ENCODE data around the gene SLC6A19. TPM values are rescaled to one million over a fixed set of nuclear protein-coding genes. Genes with fewer than 3 reads are reported as not detected.

The SLC6A19 gene
- total RNA-seq, 1 experiment from 2014 or later: not detected

- TF ChIP-seq EZH2 (IDR thresholded peaks at IDR 0.05; ENCODE audit: low read length, unreplicated experiment) (no peak), EZH2phosphoT487 (IDR thresholded peaks at IDR 0.05; ENCODE audit: borderline replicate concordance, low read length) (no peak)
- TF ChIP-seq, protein P1, sequence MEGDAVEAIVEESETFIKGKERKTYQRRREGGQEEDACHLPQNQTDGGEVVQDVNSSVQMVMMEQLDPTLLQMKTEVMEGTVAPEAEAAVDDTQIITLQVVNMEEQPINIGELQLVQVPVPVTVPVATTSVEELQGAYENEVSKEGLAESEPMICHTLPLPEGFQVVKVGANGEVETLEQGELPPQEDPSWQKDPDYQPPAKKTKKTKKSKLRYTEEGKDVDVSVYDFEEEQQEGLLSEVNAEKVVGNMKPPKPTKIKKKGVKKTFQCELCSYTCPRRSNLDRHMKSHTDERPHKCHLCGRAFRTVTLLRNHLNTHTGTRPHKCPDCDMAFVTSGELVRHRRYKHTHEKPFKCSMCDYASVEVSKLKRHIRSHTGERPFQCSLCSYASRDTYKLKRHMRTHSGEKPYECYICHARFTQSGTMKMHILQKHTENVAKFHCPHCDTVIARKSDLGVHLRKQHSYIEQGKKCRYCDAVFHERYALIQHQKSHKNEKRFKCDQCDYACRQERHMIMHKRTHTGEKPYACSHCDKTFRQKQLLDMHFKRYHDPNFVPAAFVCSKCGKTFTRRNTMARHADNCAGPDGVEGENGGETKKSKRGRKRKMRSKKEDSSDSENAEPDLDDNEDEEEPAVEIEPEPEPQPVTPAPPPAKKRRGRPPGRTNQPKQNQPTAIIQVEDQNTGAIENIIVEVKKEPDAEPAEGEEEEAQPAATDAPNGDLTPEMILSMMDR (conservative IDR thresholded peaks at IDR 0.05; ENCODE audit: low read depth, low read length): no peak
- CTCF ChIA-PET: no interaction called here
- Histone ChIP-seq H3K4me1 (ENCODE audit: insufficient read depth, low read length) (no peaks in the 10 kb centered on the region), H3K79me2 (ENCODE audit: low read length) (no peaks in the 10 kb centered on the region), H3K36me3 (ENCODE audit: low read depth, low read length) (no peaks in the 10 kb centered on the region), H3K27me3 (ENCODE audit: low read length) (peaks cover 33% of the 10 kb centered on the region), H3K9me2 (replicated peaks; ENCODE audit: low read length) (no peaks in the 10 kb centered on the region), H4K20me1 (ENCODE audit: low read length) (no peaks in the 10 kb centered on the region), H3K9me3 (ENCODE audit: low read length) (no peaks in the 10 kb centered on the region), H3K4me2 (ENCODE audit: low read length) (no peak overlapping the region), H2AFZ (ENCODE audit: low read length) (no peak overlapping the region), H3K4me3 (ENCODE audit: low read length) (no peak overlapping the region), H3K27ac (ENCODE audit: low read length) (no peak overlapping the region), H3K9ac (ENCODE audit: low read length) (no peak overlapping the region), H3F3A (ENCODE audit: low read length, unreplicated experiment) (no peaks in the 10 kb centered on the region)
- ATAC-seq: no peak
- BruUV-seq (replicated peaks): no TSS peak
- intact Hi-C loops (cut with micrococcal nuclease): no loop called here
- no peak for DNase-seq
- POLR2A ChIA-PET (ENCODE audit: unreplicated experiment): no interaction called here
These were observed 2.1 kb upstream of the SLC6A19 start for GRCh38 chr5:1199340-1199648.

- H3K9me2 ChIP-seq (replicated peaks; ENCODE audit: low read length): no peaks in the 10 kb centered on the region
- intact Hi-C loops (cut with micrococcal nuclease): no loop called here
- H3K9ac ChIP-seq (ENCODE audit: low read length): no peak overlapping the region
- no peaks in the 10 kb centered on the region for H3K36me3 ChIP-seq (ENCODE audit: low read depth, low read length)
- H3K9me3 ChIP-seq (ENCODE audit: low read length): no peaks in the 10 kb centered on the region
- no peaks in the 10 kb centered on the region for H3F3A ChIP-seq (ENCODE audit: low read length, unreplicated experiment)
- no peaks in the 10 kb centered on the region for H3K4me1 ChIP-seq (ENCODE audit: insufficient read depth, low read length)
- H3K4me3 ChIP-seq (ENCODE audit: low read length): no peak overlapping the region
- no peaks in the 10 kb centered on the region for H4K20me1 ChIP-seq (ENCODE audit: low read length)
- H3K27me3 ChIP-seq (ENCODE audit: low read length): peaks cover 33% of the 10 kb centered on the region
- H2AFZ ChIP-seq (ENCODE audit: low read length): no peak overlapping the region
- H3K27ac ChIP-seq (ENCODE audit: low read length): no peak overlapping the region
- TF ChIP-seq EZH2phosphoT487 (IDR thresholded peaks at IDR 0.05; ENCODE audit: borderline replicate concordance, low read length) (no peak), EZH2 (IDR thresholded peaks at IDR 0.05; ENCODE audit: low read length, unreplicated experiment) (no peak)
- TF ChIP-seq, protein P1 (conservative IDR thresholded peaks at IDR 0.05; ENCODE audit: low read depth, low read length): no peak
- no peak overlapping the region for H3K4me2 ChIP-seq (ENCODE audit: low read length)
- BruUV-seq (replicated peaks): no TSS peak
- H3K79me2 ChIP-seq (ENCODE audit: low read length): no peaks in the 10 kb centered on the region
- DNase-seq (no peak), ATAC-seq (no peak)
- POLR2A ChIA-PET (ENCODE audit: unreplicated experiment): no interaction called here
- CTCF ChIA-PET: no interaction called here
These were observed 1.5 kb upstream of the SLC6A19 start for GRCh38 chr5:1199649-1200494.

DNA sequence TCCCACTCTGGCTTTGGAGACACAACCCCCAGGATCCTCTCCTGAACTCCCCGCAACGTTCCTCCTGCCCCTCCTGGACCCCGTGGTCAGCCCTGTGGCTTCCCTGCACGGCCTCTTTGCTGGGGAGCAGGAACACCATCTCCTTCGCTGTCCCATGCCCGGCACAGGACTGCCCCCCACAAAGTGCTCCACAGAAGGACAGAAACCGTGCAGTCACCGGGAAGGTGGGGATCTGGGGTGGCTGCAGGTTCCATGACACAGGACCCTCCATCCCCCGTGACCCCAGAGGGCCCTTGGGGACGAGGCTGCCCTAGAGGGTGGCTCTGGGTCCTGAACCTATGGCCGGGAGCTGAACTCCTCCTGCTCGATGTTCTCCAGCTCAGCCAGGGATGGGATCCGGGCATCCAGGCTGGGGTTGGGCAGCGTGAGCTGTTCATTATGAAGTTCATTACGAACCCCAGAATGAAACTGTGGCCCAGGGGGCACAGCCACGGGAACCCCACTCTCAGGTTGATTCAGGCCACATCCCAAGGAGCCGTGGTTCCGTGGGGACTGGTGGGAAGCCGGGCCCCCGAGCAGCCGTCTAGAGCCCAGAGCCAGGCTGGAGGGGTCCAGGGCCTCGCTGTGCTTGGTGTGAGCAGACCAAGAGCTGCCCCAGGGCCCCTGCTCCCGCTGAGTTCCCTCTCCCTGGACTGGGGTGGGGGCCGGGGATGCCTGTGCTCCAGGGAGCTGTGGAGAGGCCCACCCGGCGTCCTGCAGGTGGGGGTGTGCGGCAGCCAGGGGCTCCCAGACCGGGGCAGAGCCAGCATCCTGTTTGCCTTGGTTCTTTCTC is 684 bp upstream of the SLC6A19 start:
- no TSS peak for BruUV-seq (replicated peaks)
- Histone ChIP-seq H3K4me2 (ENCODE audit: low read length) (no peak overlapping the region), H3K4me1 (ENCODE audit: insufficient read depth, low read length) (no peaks in the 10 kb centered on the region), H3K9ac (ENCODE audit: low read length) (no peak overlapping the region), H2AFZ (ENCODE audit: low read length) (no peak overlapping the region), H3K27me3 (ENCODE audit: low read length) (peaks cover 33% of the 10 kb centered on the region), H3K4me3 (ENCODE audit: low read length) (no peak overlapping the region), H3K36me3 (ENCODE audit: low read depth, low read length) (no peaks in the 10 kb centered on the region), H4K20me1 (ENCODE audit: low read length) (no peaks in the 10 kb centered on the region), H3K79me2 (ENCODE audit: low read length) (no peaks in the 10 kb centered on the region), H3K9me2 (replicated peaks; ENCODE audit: low read length) (no peaks in the 10 kb centered on the region), H3K9me3 (ENCODE audit: low read length) (no peaks in the 10 kb centered on the region), H3K27ac (ENCODE audit: low read length) (no peak overlapping the region), H3F3A (ENCODE audit: low read length, unreplicated experiment) (no peaks in the 10 kb centered on the region)
- CTCF ChIA-PET: no interaction called here
- DNase-seq (no peak), ATAC-seq (no peak)
- POLR2A ChIA-PET (ENCODE audit: unreplicated experiment): no interaction called here
- intact Hi-C loops (cut with micrococcal nuclease): no loop called here
- no peak for TF ChIP-seq EZH2phosphoT487 (IDR thresholded peaks at IDR 0.05; ENCODE audit: borderline replicate concordance, low read length)
- TF ChIP-seq EZH2 (IDR thresholded peaks at IDR 0.05; ENCODE audit: low read length, unreplicated experiment): no peak
- TF ChIP-seq, protein P1 (conservative IDR thresholded peaks at IDR 0.05; ENCODE audit: low read depth, low read length): no peak
